ENCODE measurements around the gene LSM4. TPM values are rescaled to one million over a fixed set of nuclear protein-coding genes. Genes with fewer than 3 reads are reported as not detected.

LSM4 gene
- total and polyA plus RNA-seq, 2 of the 13 experiments (the other 11 are each of a cell fraction or from before 2014, with no cell fraction given): 65.8 to 166 TPM

DNA sequence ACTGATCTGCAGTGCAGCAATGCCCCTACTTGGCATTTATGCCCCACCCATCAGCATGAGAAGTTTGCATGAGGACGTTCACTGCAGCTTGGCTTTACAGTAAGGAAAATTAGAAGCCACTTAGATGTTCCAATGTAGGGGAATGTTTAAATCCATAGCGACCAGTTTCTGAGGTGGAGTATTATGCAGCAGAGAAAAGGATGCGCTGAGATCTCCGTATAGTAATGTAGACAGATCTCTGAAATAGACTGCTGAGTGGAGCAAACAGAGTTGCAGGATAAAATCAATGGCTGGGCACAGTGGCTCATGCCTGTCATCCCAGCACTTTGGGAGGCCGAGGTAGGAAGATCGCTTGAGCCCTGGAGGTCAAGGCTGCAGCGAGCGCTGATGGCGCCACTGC, 27.6 kb upstream of the LSM4 start:
- in situ Hi-C loops (cut with HindIII; ENCODE audit: extremely low pct_ligation_motif_present, low pct_unique_long_range_greater_than_20kb): no loop called here

More for the DNA sequence above, 27.6 kb upstream of the LSM4 start:
- TF ChIP-seq ARID2 (CRISPR knock-in tag; IDR thresholded peaks at IDR 0.05; ENCODE audit: borderline replicate concordance): no peak
- no peak for TF ChIP-seq PTBP1 (IDR thresholded peaks at IDR 0.05; ENCODE audit: low read depth, low read length, poor library complexity, severe bottlenecking)
- no peak for TF ChIP-seq HNRNPLL (IDR thresholded peaks at IDR 0.05; ENCODE audit: low read depth, low read length, poor library complexity, severe bottlenecking)
- TF ChIP-seq, protein P1, sequence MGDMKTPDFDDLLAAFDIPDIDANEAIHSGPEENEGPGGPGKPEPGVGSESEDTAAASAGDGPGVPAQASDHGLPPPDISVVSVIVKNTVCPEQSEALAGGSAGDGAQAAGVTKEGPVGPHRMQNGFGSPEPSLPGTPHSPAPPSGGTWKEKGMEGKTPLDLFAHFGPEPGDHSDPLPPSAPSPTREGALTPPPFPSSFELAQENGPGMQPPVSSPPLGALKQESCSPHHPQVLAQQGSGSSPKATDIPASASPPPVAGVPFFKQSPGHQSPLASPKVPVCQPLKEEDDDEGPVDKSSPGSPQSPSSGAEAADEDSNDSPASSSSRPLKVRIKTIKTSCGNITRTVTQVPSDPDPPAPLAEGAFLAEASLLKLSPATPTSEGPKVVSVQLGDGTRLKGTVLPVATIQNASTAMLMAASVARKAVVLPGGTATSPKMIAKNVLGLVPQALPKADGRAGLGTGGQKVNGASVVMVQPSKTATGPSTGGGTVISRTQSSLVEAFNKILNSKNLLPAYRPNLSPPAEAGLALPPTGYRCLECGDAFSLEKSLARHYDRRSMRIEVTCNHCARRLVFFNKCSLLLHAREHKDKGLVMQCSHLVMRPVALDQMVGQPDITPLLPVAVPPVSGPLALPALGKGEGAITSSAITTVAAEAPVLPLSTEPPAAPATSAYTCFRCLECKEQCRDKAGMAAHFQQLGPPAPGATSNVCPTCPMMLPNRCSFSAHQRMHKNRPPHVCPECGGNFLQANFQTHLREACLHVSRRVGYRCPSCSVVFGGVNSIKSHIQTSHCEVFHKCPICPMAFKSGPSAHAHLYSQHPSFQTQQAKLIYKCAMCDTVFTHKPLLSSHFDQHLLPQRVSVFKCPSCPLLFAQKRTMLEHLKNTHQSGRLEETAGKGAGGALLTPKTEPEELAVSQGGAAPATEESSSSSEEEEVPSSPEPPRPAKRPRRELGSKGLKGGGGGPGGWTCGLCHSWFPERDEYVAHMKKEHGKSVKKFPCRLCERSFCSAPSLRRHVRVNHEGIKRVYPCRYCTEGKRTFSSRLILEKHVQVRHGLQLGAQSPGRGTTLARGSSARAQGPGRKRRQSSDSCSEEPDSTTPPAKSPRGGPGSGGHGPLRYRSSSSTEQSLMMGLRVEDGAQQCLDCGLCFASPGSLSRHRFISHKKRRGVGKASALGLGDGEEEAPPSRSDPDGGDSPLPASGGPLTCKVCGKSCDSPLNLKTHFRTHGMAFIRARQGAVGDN (CRISPR knock-in tag; IDR thresholded peaks at IDR 0.05): peak; percentile 15; the same call in 1 of the 2 replicates
- no peak for TF ChIP-seq SUZ12 (IDR thresholded peaks at IDR 0.05; ENCODE audit: low read depth, low read length)
- 0 out of 2 replicates have a peak, but pooled peaks have one; percentile 33 for TF ChIP-seq ZBTB38 (CRISPR knock-in tag; IDR thresholded peaks at IDR 0.05)
- TF ChIP-seq, protein P2, sequence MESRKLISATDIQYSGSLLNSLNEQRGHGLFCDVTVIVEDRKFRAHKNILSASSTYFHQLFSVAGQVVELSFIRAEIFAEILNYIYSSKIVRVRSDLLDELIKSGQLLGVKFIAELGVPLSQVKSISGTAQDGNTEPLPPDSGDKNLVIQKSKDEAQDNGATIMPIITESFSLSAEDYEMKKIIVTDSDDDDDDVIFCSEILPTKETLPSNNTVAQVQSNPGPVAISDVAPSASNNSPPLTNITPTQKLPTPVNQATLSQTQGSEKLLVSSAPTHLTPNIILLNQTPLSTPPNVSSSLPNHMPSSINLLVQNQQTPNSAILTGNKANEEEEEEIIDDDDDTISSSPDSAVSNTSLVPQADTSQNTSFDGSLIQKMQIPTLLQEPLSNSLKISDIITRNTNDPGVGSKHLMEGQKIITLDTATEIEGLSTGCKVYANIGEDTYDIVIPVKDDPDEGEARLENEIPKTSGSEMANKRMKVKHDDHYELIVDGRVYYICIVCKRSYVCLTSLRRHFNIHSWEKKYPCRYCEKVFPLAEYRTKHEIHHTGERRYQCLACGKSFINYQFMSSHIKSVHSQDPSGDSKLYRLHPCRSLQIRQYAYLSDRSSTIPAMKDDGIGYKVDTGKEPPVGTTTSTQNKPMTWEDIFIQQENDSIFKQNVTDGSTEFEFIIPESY (CRISPR knock-in tag; IDR thresholded peaks at IDR 0.05): peak; percentile 77; the same call in 1 of the 2 replicates
- no peak for TF ChIP-seq ZNF530 (CRISPR knock-in tag; IDR thresholded peaks at IDR 0.05; ENCODE audit: low read depth)
- TF ChIP-seq, protein P3, sequence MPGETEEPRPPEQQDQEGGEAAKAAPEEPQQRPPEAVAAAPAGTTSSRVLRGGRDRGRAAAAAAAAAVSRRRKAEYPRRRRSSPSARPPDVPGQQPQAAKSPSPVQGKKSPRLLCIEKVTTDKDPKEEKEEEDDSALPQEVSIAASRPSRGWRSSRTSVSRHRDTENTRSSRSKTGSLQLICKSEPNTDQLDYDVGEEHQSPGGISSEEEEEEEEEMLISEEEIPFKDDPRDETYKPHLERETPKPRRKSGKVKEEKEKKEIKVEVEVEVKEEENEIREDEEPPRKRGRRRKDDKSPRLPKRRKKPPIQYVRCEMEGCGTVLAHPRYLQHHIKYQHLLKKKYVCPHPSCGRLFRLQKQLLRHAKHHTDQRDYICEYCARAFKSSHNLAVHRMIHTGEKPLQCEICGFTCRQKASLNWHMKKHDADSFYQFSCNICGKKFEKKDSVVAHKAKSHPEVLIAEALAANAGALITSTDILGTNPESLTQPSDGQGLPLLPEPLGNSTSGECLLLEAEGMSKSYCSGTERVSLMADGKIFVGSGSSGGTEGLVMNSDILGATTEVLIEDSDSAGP (CRISPR knock-in tag; IDR thresholded peaks at IDR 0.05; ENCODE audit: borderline replicate concordance): no peak
- H3K9ac ChIP-seq (ENCODE audit: insufficient read depth, low read depth, low read length): no peak overlapping the region
- intact Hi-C loops (cut with micrococcal nuclease; ENCODE audit: unreplicated experiment): no loop called here
- FAIRE-seq: no peak
- no peak overlapping the region for H2AFZ ChIP-seq (ENCODE audit: low read length)
- no peak overlapping the region for H3K27ac ChIP-seq (ENCODE audit: extremely low read length, insufficient read depth, low read length)
- no peaks in the 10 kb centered on the region for H3K27me3 ChIP-seq (ENCODE audit: control insufficient read depth in 1 of 2, insufficient read depth in 2 of 2, low read length in 2 of 2)
- no peaks in the 10 kb centered on the region for H3K9me3 ChIP-seq (ENCODE audit: low read length)
- peaks cover 18% of the 10 kb centered on the region; the same call in 1 of the 2 replicates for H3K4me1 ChIP-seq (ENCODE audit: insufficient read depth, low read length)
- H3K4me2 ChIP-seq (ENCODE audit: low read depth, low read length): no peak overlapping the region
- POLR2A ChIA-PET: interaction anchor here (0.6 to 2.1 kb wide), 4 partner anchors 9 to 36 kb away, joined by 3 to 18 read pairs (median 4); partner anchors contain the start of gene GDF15
- CTCF ChIA-PET (ENCODE audit: low intra/inter-chr PET ratio, low total read pairs): interaction anchor here (1.5 to 3.2 kb wide), 3 partner anchors 37 to 59 kb away, joined by 6 to 31 read pairs (median 20); partner anchors contain the start of gene GDF15
- H3K79me2 ChIP-seq (ENCODE audit: insufficient read depth, low read length): peaks cover 7% of the 10 kb centered on the region
- H3K36me3 ChIP-seq (replicated peaks in 1 of 2; ENCODE audit: control insufficient read depth in 1 of 2, insufficient read depth in 2 of 2, low read length in 2 of 2): peaks cover 12 to 18% of the 10 kb centered on the region in 2 experiments
- no peak for DNase-seq (ENCODE audit: low spot score)
- TSS peak; percentile 49 for BruUV-seq (replicated peaks)
- 89% methylated on average over 9 of the region's 9 CpGs for WGBS (ENCODE audit: low lambda C conversion rate)
- peaks cover 2% of the 10 kb centered on the region; the same call in 1 of the 2 replicates for H4K20me1 ChIP-seq (ENCODE audit: insufficient read depth, low read length)
- ATAC-seq: no peak
- no peak overlapping the region for H3K4me3 ChIP-seq (replicated peaks in 1 of 3; ENCODE audit: insufficient read depth in 1 of 3, low read depth in 2 of 3, low read length in 3 of 3)
